Measurements from ENCODE around the gene TMEM233. TPM values are rescaled to one million over a fixed set of nuclear protein-coding genes. Genes with fewer than 3 reads are reported as not detected.

TMEM233 gene
- total RNA-seq, 4 donors from 2014 or later, result 0.12 to 0.38 (median 0.19) TPM; not detected in 1

DNA sequence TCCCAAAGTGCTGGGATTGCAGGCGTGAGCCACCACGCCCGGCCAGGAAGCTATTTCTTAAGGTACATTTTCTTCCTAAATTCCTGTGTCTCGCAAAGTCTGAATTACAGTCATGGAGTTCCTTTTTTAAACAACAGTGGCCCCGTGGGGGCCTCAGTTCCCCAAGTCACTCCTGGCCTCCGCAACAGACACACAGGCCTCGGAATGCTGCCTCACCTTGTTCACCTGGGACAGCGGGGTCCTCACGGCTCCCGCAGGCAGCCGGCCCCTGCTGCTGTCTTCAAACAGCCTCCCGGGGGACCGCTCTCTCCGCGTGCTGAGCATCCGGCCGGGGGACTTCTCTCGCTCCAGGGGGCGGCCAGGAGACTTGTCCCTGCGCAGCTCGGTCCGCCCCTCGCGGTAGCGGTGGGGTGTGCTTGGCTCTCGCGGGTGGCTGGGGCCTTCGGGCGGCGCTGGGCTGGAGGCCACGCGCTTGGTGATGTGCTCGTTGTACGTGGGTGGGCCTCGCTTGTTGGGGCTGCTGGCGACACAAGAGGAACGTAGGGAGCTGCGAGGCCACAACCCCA is 96.4 kb downstream of the TMEM233 start:
- ATAC-seq (ENCODE audit: low FRiP score), result no peak
- TF ChIP-seq, protein P1, sequence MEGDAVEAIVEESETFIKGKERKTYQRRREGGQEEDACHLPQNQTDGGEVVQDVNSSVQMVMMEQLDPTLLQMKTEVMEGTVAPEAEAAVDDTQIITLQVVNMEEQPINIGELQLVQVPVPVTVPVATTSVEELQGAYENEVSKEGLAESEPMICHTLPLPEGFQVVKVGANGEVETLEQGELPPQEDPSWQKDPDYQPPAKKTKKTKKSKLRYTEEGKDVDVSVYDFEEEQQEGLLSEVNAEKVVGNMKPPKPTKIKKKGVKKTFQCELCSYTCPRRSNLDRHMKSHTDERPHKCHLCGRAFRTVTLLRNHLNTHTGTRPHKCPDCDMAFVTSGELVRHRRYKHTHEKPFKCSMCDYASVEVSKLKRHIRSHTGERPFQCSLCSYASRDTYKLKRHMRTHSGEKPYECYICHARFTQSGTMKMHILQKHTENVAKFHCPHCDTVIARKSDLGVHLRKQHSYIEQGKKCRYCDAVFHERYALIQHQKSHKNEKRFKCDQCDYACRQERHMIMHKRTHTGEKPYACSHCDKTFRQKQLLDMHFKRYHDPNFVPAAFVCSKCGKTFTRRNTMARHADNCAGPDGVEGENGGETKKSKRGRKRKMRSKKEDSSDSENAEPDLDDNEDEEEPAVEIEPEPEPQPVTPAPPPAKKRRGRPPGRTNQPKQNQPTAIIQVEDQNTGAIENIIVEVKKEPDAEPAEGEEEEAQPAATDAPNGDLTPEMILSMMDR (IDR thresholded peaks at IDR 0.05), result no peak
- no peak for DNase-seq (ENCODE audit: low spot score)

- TF ChIP-seq, protein P1 (IDR thresholded peaks at IDR 0.05), result no peak
- DNase-seq (ENCODE audit: low spot score), result no peak
- ATAC-seq (ENCODE audit: low FRiP score), result no peak
Observed at GRCh38 chr12:119691202-119691810, 97.7 kb downstream of the TMEM233 start.

- ATAC-seq (ENCODE audit: low FRiP score) (no peak), DNase-seq (ENCODE audit: low spot score) (no peak)
- TF ChIP-seq, protein P1 (IDR thresholded peaks at IDR 0.05), result no peak
Observed at GRCh38 chr12:119692410-119692809, 98.8 kb downstream of the TMEM233 start.

Small RNA genes lying within 50 kb of the gene (small RNA-seq; reads per million reads assigned to genes)
- gene RN7SKP197, result not detected

Other genes with a start within 250 kb of the TMEM233 start
- gene PRKAB1, start 74.4 kb downstream of the TMEM233 start, total RNA-seq, result 10 to 100 TPM; 12.2 to 25.9 (median 20.5) TPM